WTC11 (cell line): Measurements from ENCODE around the gene TXNRD2. TPM values are rescaled to one million over a fixed set of nuclear protein-coding genes. Genes with fewer than 3 reads are reported as not detected.

Experiments
- ATAC-seq: fragments of 200-7000 bp; cut with Tn5 transposase; 2 replicates; pipeline ENCODE4 v1.10.0; 2021; ENCODE audit warnings: mild to moderate bottlenecking, moderate library complexity
- CTCF ChIA-PET: fragments of 300-600 bp; sonication (Branson Sonifier 250); formaldehyde crosslinking; loops from one replicate; lab custom pipeline; 2021; ENCODE audit warnings: antibody characterized with exemption; lab: Charles Lee
- POLR2A ChIA-PET: fragments of 350-600 bp; sonication (Branson Sonifier 250); formaldehyde crosslinking; loops from one replicate; lab custom pipeline; 2021; ENCODE audit warnings: antibody characterized with exemption; lab: Charles Lee
- DNase-seq: peaks from one replicate; pipeline ENCODE4 v3.0.0; 2021; ENCODE audit warnings: low spot score
- H3K27ac Mint-ChIP-seq: 2 replicates; pipeline ENCODE4 v1.8.0; 2021; ENCODE audit warnings: mixed read lengths
- H3K27me3 Mint-ChIP-seq: 2 replicates; pipeline ENCODE4 v1.8.0; 2021; ENCODE audit warnings: low read depth, mild to moderate bottlenecking, moderate library complexity, mixed read lengths
- H3K36me3 Mint-ChIP-seq: 2 replicates; pipeline ENCODE4 v1.8.0; 2021; ENCODE audit warnings: mixed read lengths
- H3K4me1 Mint-ChIP-seq: 2 replicates; pipeline ENCODE4 v1.8.0; 2022; ENCODE audit warnings: mixed read lengths
- H3K4me3 Mint-ChIP-seq: 2 replicates; pipeline ENCODE4 v1.8.0; 2021; ENCODE audit warnings: mild to moderate bottlenecking, moderate library complexity, mixed read lengths
- H3K9me3 Mint-ChIP-seq: 2 replicates; pipeline ENCODE4 v1.8.0; 2021; ENCODE audit warnings: mixed read lengths
- FOXJ3 ChIP-seq: sonication (generic); formaldehyde crosslinking; IDR thresholded peaks from 2 replicates; pipeline ENCODE4 v1.9.0; 2021; ENCODE audit warnings: missing genetic modification reagents, mild to moderate bottlenecking, borderline replicate concordance
- FOXK1 ChIP-seq: sonication (generic); formaldehyde crosslinking; IDR thresholded peaks from 2 replicates; pipeline ENCODE4 v1.8.0; 2022; ENCODE audit warnings: mild to moderate bottlenecking, moderate library complexity, missing genetic modification reagents
- GRHL2 ChIP-seq: fragments of 250-450 bp; sonication (Bioruptor Pico); IDR thresholded peaks from 2 replicates; pipeline ENCODE4 v1.8.0; 2022; ENCODE audit warnings: mild to moderate bottlenecking, moderate library complexity; ENCODE audit not compliant: insufficient replicate concordance, severe bottlenecking
- JUN ChIP-seq: sonication (generic); formaldehyde crosslinking; IDR thresholded peaks from 2 replicates; pipeline ENCODE4 v1.8.0; 2023; ENCODE audit warnings: mild to moderate bottlenecking, missing genetic modification reagents
- MYBL2 ChIP-seq: sonication (generic); formaldehyde crosslinking; IDR thresholded peaks from 2 replicates; pipeline ENCODE4 v1.8.1; 2023; ENCODE audit warnings: mild to moderate bottlenecking, moderate library complexity, missing genetic modification reagents
- PRRX2 ChIP-seq: fragments of 250-450 bp; sonication (Bioruptor Pico); IDR thresholded peaks from 2 replicates; pipeline ENCODE4 v1.8.0; 2021; ENCODE audit warnings: mild to moderate bottlenecking
- RELA ChIP-seq: sonication (generic); formaldehyde crosslinking; IDR thresholded peaks from 2 replicates; pipeline ENCODE4 v1.8.1; 2022; ENCODE audit warnings: missing genetic modification reagents, mild to moderate bottlenecking, borderline replicate concordance
- SMAD3 ChIP-seq: sonication (generic); formaldehyde crosslinking; IDR thresholded peaks from 2 replicates; pipeline ENCODE4 v1.8.0; 2022; ENCODE audit warnings: missing genetic modification reagents, mild to moderate bottlenecking, borderline replicate concordance
- TEAD4 ChIP-seq: sonication (generic); formaldehyde crosslinking; IDR thresholded peaks from 2 replicates; pipeline ENCODE4 v1.8.0; 2022; ENCODE audit warnings: mild to moderate bottlenecking, missing genetic modification reagents
- ZNF396 ChIP-seq: fragments of 250-450 bp; sonication (Bioruptor Pico); IDR thresholded peaks from 2 replicates; pipeline ENCODE4 v1.8.0; 2021; ENCODE audit warnings: mild to moderate bottlenecking, moderate library complexity, borderline replicate concordance
- total RNA-seq: library from RNA; stranded (reverse); gene quantifications from 3 replicates; pipeline ENCODE4 v1.2.3, GENCODE V29; 2021
- TF ChIP-seq, protein P1 (sequence below): fragments of 250-450 bp; sonication (Bioruptor Pico); IDR thresholded peaks from 2 replicates; pipeline ENCODE4 v1.9.0; 2021; ENCODE audit warnings: mild to moderate bottlenecking, borderline replicate concordance
- TF ChIP-seq, protein P2 (sequence below): sonication (generic); formaldehyde crosslinking; IDR thresholded peaks from 2 replicates; pipeline ENCODE4 v1.8.0; 2023; ENCODE audit warnings: mild to moderate bottlenecking, missing genetic modification reagents
- TF ChIP-seq, protein P3 (sequence below): sonication (generic); formaldehyde crosslinking; IDR thresholded peaks from 2 replicates; pipeline ENCODE4 v1.8.1; 2023; ENCODE audit warnings: mild to moderate bottlenecking, missing genetic modification reagents, moderate library complexity

Gene TXNRD2
- total RNA-seq, 1 experiment from 2014 or later = 15.9 TPM

DNA sequence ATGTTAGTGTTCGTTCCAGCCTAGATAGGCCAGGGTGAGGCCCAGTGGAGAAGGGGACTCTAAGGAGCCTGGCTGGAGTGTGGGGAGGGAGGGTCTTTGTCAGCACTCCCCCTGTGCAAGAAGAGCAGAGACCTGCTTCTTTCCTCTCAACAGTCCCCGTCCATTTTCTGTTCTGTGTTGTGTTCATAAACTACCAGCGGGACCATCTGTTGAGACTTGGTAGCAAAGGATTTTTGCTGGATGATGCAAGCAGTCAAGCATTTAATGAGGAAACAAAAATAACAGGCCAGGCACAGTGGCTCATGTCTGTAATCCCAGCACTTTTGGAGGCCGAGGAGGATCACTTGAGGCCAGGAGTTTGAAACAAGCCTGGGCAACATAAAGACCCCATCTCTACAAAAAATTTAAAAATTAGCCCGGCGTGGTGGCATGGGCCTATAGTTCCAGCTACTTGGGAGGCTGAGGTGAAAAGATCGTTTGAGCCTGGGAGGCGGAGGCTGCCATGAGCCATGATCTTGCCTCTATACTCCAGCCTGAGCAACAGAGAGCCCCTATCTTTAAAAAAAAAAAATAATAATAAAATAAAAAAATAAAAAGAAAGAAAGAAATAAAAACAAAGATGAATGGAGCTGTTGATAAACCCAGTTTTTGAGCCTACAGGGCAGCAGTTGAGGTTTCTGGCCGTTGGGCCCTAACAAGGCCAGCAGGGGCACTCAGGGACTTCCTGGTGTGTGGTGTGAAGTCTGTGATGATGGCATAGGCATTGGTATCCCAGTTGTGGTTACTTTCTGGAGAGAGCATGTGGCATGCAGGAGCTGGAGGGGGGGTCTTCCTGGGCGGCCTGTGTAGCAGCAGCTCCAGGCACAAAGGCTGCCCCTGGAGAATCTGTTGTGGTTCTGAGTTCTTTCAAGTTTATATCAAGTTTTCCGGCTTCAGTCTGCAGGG lies 1.7 kb upstream of the TXNRD2 start (continued):
- TF ChIP-seq SMAD3 (CRISPR knock-in tag) (no peak), PRRX2 (no peak), RELA (CRISPR knock-in tag) (no peak), FOXK1 (CRISPR knock-in tag) (no peak)
- TF ChIP-seq, protein P1, sequence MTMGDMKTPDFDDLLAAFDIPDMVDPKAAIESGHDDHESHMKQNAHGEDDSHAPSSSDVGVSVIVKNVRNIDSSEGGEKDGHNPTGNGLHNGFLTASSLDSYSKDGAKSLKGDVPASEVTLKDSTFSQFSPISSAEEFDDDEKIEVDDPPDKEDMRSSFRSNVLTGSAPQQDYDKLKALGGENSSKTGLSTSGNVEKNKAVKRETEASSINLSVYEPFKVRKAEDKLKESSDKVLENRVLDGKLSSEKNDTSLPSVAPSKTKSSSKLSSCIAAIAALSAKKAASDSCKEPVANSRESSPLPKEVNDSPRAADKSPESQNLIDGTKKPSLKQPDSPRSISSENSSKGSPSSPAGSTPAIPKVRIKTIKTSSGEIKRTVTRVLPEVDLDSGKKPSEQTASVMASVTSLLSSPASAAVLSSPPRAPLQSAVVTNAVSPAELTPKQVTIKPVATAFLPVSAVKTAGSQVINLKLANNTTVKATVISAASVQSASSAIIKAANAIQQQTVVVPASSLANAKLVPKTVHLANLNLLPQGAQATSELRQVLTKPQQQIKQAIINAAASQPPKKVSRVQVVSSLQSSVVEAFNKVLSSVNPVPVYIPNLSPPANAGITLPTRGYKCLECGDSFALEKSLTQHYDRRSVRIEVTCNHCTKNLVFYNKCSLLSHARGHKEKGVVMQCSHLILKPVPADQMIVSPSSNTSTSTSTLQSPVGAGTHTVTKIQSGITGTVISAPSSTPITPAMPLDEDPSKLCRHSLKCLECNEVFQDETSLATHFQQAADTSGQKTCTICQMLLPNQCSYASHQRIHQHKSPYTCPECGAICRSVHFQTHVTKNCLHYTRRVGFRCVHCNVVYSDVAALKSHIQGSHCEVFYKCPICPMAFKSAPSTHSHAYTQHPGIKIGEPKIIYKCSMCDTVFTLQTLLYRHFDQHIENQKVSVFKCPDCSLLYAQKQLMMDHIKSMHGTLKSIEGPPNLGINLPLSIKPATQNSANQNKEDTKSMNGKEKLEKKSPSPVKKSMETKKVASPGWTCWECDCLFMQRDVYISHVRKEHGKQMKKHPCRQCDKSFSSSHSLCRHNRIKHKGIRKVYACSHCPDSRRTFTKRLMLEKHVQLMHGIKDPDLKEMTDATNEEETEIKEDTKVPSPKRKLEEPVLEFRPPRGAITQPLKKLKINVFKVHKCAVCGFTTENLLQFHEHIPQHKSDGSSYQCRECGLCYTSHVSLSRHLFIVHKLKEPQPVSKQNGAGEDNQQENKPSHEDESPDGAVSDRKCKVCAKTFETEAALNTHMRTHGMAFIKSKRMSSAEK (CRISPR knock-in tag) = no peak
- TF ChIP-seq, all 79 proteins: peak for 2

DNA sequence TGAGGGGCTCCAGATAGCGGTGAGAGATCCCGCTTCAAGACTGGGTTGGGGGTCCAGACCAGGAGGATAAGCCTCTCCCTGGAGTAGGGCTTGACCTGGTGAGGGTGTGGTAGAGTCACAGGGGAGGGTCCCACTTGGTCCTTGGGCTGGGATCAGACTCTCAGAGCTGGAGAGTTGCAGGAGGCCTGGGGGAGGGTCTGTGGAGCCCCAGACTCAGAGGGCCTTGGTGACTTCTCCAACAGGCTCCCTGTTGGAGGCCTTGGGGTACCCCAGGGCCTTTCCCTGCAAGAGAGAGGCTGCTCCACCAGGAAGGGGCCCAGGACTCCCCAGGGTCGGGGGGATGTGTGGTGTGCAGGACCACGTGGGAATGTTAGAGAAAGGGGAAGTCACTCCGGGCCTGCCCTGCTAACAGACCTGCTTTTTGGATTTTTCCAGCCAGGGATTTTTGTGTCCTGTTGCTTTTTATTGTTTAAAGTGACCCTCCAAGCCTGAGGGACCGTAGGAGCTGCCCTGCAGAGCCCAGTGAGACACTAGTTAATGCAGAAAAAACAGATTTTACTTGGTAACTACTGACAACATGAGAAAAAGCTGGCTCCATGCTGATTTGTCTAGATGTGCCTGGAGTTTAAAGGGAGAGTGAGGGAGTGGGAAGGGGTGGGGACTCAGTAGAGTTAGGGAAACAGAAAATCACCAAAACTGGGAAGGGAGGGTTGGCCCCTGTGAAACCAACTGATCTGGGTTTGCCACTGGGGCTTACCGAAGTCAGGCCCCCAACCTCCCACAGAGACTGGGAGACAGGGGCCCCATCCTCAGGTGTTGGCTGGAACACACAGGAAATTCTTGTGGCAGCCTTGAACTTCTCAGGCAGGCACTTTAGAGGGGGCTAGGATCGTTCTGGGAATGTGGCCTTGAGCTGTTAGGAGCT lies 801 bp upstream of the TXNRD2 start:
- no peak for DNase-seq
- H3K27me3 Mint-ChIP-seq = no peaks in the 10 kb centered on the region
- H3K4me3 Mint-ChIP-seq = peak overlapping the region; percentile 78
- H3K27ac Mint-ChIP-seq = peak overlapping the region; percentile 91
- ChIA-PET POLR2A (no interaction called here), CTCF (interaction anchor here (0.8 to 3.7 kb wide), 9 partner anchors 11 to 212 kb away, joined by 3 to 21 read pairs (median 5); no protein-coding TSS in a partner anchor)
- TF ChIP-seq FOXJ3 (CRISPR knock-in tag) (no peak), GRHL2 (CRISPR knock-in tag) (no peak), ZNF396 (CRISPR knock-in tag) (no peak), JUN (CRISPR knock-in tag) (no peak), MYBL2 (CRISPR knock-in tag) (peak; percentile 58; the same call in 1 of the 2 replicates), TEAD4 (CRISPR knock-in tag) (no peak)
- TF ChIP-seq, protein P2, sequence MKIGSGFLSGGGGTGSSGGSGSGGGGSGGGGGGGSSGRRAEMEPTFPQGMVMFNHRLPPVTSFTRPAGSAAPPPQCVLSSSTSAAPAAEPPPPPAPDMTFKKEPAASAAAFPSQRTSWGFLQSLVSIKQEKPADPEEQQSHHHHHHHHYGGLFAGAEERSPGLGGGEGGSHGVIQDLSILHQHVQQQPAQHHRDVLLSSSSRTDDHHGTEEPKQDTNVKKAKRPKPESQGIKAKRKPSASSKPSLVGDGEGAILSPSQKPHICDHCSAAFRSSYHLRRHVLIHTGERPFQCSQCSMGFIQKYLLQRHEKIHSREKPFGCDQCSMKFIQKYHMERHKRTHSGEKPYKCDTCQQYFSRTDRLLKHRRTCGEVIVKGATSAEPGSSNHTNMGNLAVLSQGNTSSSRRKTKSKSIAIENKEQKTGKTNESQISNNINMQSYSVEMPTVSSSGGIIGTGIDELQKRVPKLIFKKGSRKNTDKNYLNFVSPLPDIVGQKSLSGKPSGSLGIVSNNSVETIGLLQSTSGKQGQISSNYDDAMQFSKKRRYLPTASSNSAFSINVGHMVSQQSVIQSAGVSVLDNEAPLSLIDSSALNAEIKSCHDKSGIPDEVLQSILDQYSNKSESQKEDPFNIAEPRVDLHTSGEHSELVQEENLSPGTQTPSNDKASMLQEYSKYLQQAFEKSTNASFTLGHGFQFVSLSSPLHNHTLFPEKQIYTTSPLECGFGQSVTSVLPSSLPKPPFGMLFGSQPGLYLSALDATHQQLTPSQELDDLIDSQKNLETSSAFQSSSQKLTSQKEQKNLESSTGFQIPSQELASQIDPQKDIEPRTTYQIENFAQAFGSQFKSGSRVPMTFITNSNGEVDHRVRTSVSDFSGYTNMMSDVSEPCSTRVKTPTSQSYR (CRISPR knock-in tag) = no peak
- TF ChIP-seq, protein P3, sequence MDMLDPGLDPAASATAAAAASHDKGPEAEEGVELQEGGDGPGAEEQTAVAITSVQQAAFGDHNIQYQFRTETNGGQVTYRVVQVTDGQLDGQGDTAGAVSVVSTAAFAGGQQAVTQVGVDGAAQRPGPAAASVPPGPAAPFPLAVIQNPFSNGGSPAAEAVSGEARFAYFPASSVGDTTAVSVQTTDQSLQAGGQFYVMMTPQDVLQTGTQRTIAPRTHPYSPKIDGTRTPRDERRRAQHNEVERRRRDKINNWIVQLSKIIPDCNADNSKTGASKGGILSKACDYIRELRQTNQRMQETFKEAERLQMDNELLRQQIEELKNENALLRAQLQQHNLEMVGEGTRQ = no peak
- peaks cover 27% of the 10 kb centered on the region for H3K4me1 Mint-ChIP-seq
- H3K36me3 Mint-ChIP-seq = peaks cover 7% of the 10 kb centered on the region
- ATAC-seq = peak; percentile 43
- peaks cover under 1% of the 10 kb centered on the region; the same call in 1 of the 2 replicates for H3K9me3 Mint-ChIP-seq
